Left lung (tissue), 10 donors: ENCODE data around the gene RFLNA. TPM values are rescaled to one million over a fixed set of nuclear protein-coding genes. Genes with fewer than 3 reads are reported as not detected.
A peak's percentile ranks its signal among the peaks of the same experiment; 100 is the strongest.

Source experiments
- ATAC-seq: fragments of 200-7000 bp; cut with Tn5 transposase; one replicate; pipeline ENCODE4 v1.9.1; 2020; ENCODE audit warnings: moderate library complexity
- DNase-seq, 4 donors: peaks; one replicate each; pipeline ENCODE4 v3.0.0-alpha.2; 2013 to 2020
- H3K27ac ChIP-seq, 2 donors: fragments of 200-600 bp; sonication (generic) in 1 of 2; one replicate each; pipeline versions ENCODE4 v1.5.0 to v1.8.0; 2020 to 2021
- H3K27me3 ChIP-seq, 2 donors: fragments of 200-600 bp; sonication (generic) in 1 of 2; one replicate each; pipeline versions ENCODE4 v1.5.0 to v1.8.0; 2020 to 2021
- H3K36me3 ChIP-seq, 2 donors: fragments of 200-600 bp; sonication (generic) in 1 of 2; one replicate each; pipeline versions ENCODE4 v1.5.0 to v1.8.0; 2020 to 2021
- H3K4me1 ChIP-seq, 2 donors: fragments of 200-600 bp; one replicate each; pipeline ENCODE4 v1.8.0; 2021
- H3K4me3 ChIP-seq, 2 donors: fragments of 200-600 bp; sonication (generic) in 1 of 2; one replicate each; pipeline versions ENCODE4 v1.5.0 to v1.8.0; 2020 to 2021; ENCODE audit warnings: mild to moderate bottlenecking in 1 of 2
- H3K9me3 ChIP-seq, 2 donors: fragments of 200-600 bp; sonication (generic) in 1 of 2; one replicate each; pipeline versions ENCODE4 v1.5.0 to v1.8.0; 2020 to 2021
- intact Hi-C, 2 donors: fragments of 100-400 bp; cut with DNase I; formaldehyde crosslinking; loops; one replicate each; pipeline versions ENCODE4 v1.11.2 to v1.14.2; 2022
- polyA plus RNA-seq, 6 donors: library from polyadenylated mRNA; unstranded; fragments of 120-200 nt; gene quantifications; one replicate each; pipeline ENCODE4 v1.2.1, GENCODE V29; 2013; ENCODE audit not compliant: insufficient read length in 6 of 6
- total RNA-seq, 2 donors: library from RNA; stranded (reverse); fragmentation: NEBNext Ultra II Directional; extraction: Animal tissue kit (Norgen Biotek cat#: 25700); gene quantifications; one replicate each; pipeline ENCODE4 v1.2.1, GENCODE V29; 2021
- TF ChIP-seq, protein P1 (sequence below), 2 donors: fragments of 200-600 bp; sonication (generic) in 1 of 2; IDR thresholded peaks; one replicate each; pipeline versions ENCODE4 v1.5.0 to v1.8.0; 2021; ENCODE audit warnings: antibody characterized with exemption in 2 of 2
- donor health status: DM: no; HTN: yes; CAD: no.
- donor health status: DM: no; HTN: no; CAD: no.

Gene RFLNA
- total and polyA plus RNA-seq, 8 donors: 1.4 to 4.7 (median 3.0) TPM

DNA sequence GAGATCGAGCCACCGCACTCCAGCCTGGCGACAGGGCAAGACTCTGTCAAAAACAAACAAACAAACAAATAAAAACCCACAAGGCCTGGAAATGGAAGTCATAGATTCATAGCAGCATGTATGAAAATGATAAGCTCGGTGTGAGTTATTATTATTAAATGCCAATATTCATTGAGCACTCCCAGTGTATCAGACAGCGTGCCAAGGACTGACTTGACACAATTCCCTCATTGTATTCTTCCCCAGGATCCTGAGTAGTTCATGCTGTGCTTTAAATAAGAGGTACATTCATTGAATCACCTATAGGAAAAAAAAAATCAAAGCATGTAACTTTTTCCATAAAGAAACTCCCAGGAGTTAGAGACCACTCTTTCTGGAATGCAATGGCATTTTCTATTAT, 12.6 kb upstream of the RFLNA start:
- Histone ChIP-seq H3K4me3 (no peak overlapping the region), H3K36me3 (no peaks in the 10 kb centered on the region), H3K27me3 (peaks cover 4 to 52% of the 10 kb centered on the region in 2 donors), H3K4me1 (no peaks in the 10 kb centered on the region), H3K9me3 (peaks cover 0 to 9% of the 10 kb centered on the region in 2 donors), H3K27ac (no peak overlapping the region)
- no peak for DNase-seq
- TF ChIP-seq, protein P1, sequence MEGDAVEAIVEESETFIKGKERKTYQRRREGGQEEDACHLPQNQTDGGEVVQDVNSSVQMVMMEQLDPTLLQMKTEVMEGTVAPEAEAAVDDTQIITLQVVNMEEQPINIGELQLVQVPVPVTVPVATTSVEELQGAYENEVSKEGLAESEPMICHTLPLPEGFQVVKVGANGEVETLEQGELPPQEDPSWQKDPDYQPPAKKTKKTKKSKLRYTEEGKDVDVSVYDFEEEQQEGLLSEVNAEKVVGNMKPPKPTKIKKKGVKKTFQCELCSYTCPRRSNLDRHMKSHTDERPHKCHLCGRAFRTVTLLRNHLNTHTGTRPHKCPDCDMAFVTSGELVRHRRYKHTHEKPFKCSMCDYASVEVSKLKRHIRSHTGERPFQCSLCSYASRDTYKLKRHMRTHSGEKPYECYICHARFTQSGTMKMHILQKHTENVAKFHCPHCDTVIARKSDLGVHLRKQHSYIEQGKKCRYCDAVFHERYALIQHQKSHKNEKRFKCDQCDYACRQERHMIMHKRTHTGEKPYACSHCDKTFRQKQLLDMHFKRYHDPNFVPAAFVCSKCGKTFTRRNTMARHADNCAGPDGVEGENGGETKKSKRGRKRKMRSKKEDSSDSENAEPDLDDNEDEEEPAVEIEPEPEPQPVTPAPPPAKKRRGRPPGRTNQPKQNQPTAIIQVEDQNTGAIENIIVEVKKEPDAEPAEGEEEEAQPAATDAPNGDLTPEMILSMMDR (IDR thresholded peaks at IDR 0.05): no peak
- intact Hi-C loops: no loop called here
- ATAC-seq: no peak

DNA sequence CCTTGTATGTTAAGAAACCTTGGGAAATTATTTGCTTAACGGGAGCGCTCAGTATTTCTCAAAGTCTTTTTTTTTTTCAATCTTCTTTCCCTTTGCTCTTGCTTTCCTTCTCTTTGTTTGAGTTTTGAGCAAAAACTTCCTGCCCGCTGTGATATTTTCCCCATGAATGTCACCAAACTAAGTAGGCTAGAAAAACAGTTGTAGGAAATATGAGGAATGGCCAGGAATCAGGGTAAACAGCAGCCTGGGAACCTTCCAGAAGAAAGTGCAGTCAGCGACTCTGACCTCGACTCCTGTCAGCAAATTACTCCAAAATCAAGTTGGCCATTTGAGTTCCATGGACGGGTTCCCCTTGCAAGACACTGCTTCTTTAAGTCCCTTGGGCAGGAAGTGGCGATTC, 11.6 kb upstream of the RFLNA start:
- H3K27me3 ChIP-seq: peaks cover 4 to 42% of the 10 kb centered on the region in 2 donors
- no peak overlapping the region for H3K27ac ChIP-seq
- H3K36me3 ChIP-seq: no peaks in the 10 kb centered on the region
- H3K4me1 ChIP-seq: no peaks in the 10 kb centered on the region
- ATAC-seq (no peak), DNase-seq (no peak)
- TF ChIP-seq, protein P1 (IDR thresholded peaks at IDR 0.05): no peak
- intact Hi-C loops: no loop called here
- no peak overlapping the region for H3K4me3 ChIP-seq
- H3K9me3 ChIP-seq: peaks cover 0 to 9% of the 10 kb centered on the region in 2 donors

DNA sequence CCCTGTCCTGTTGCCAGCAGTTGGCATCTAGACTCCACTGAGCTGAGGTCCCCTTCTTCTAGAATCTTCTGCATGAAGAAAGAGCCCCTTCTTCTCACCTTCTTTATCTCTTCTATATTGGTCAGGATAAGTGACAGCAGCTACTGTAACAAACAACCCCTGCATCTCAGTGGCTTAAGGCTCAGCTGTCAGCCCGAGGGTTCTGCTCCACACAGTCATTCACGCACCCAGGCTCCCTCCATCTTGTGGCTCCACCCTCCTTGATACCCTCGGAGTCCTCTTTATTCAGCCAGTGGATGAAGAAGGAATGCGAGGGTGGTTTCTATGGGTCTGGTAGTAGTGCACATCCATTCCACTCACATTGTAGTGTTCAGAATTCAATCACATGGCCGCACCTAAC, 10.5 kb upstream of the RFLNA start:
- intact Hi-C loops: no loop called here
- DNase-seq (no peak), ATAC-seq (no peak)
- H3K9me3 ChIP-seq: peaks cover 0 to 9% of the 10 kb centered on the region in 2 donors
- TF ChIP-seq, protein P1 (IDR thresholded peaks at IDR 0.05): no peak
- no peak overlapping the region for H3K27ac ChIP-seq
- H3K4me1 ChIP-seq: peaks cover under 1 to 4% of the 10 kb centered on the region in 2 donors
- H3K27me3 ChIP-seq: peaks cover 3 to 33% of the 10 kb centered on the region in 2 donors
- no peak overlapping the region for H3K4me3 ChIP-seq
- H3K36me3 ChIP-seq: no peaks in the 10 kb centered on the region

DNA sequence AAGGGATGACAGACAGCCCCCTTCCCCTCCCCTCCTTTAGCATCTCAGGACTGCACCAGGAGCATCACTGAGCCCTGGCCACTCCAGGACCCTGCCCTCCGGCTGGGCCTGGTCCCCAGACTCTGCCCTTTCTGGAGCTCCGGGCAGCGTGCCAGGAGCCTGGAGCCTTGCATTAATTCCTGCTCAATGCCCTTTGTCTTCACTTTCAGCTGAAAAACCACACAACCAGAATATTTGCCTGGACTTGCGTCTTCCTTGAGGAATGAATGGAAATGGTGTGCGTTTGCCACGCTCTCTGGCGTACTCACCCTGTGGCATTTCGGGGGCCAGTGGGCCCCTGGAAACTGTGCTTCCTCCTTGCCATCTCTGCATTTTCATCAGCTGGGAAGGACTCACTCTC, 8.5 kb upstream of the RFLNA start:
- peaks cover 0 to 9% of the 10 kb centered on the region in 2 donors for H3K9me3 ChIP-seq
- H3K4me3 ChIP-seq: no peak overlapping the region
- ATAC-seq (no peak), DNase-seq (peak in 1 of 4 donors; percentile 44)
- no peak overlapping the region for H3K27ac ChIP-seq
- no peaks in the 10 kb centered on the region for H3K36me3 ChIP-seq
- peaks cover 8 to 11% of the 10 kb centered on the region in 2 donors for H3K4me1 ChIP-seq
- TF ChIP-seq, protein P1 (IDR thresholded peaks at IDR 0.05): no peak
- intact Hi-C loops: no loop called here
- peaks cover 0 to 13% of the 10 kb centered on the region in 2 donors for H3K27me3 ChIP-seq

DNA sequence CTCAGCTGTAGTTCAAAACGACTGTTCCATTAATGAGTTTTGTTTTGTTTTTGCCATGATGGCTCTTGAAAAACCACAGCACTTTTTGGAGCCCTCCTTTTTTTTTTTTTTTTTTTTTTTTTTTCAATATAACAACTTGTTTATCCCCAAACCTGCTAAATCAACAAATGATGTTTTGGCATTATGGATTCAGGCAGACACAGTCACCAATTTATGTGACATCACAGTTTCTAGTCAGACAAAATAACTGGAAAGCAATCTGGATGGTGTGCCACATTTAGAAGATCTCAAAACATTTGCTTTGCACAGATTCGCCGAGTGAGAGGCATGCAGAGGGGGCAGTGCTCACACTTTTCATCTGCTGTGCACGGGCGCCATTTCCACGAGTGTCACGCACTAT, 7.9 kb upstream of the RFLNA start:
- H3K27ac ChIP-seq: no peak overlapping the region
- intact Hi-C loops: no loop called here
- peaks cover 0 to 8% of the 10 kb centered on the region in 2 donors for H3K27me3 ChIP-seq
- H3K36me3 ChIP-seq: no peaks in the 10 kb centered on the region
- peaks cover 0 to 9% of the 10 kb centered on the region in 2 donors for H3K9me3 ChIP-seq
- DNase-seq (no peak), ATAC-seq (no peak)
- H3K4me3 ChIP-seq: no peak overlapping the region
- peaks cover 8 to 11% of the 10 kb centered on the region in 2 donors for H3K4me1 ChIP-seq
- TF ChIP-seq, protein P1 (IDR thresholded peaks at IDR 0.05): no peak
